ENCODE measurements around the gene SNIP1.
"Not testable (repeated sequence)": the region's sequence is repeated elsewhere in the genome, so short reads cannot be mapped to it uniquely, and the experiment has no call there.

SNIP1 gene, protein sequence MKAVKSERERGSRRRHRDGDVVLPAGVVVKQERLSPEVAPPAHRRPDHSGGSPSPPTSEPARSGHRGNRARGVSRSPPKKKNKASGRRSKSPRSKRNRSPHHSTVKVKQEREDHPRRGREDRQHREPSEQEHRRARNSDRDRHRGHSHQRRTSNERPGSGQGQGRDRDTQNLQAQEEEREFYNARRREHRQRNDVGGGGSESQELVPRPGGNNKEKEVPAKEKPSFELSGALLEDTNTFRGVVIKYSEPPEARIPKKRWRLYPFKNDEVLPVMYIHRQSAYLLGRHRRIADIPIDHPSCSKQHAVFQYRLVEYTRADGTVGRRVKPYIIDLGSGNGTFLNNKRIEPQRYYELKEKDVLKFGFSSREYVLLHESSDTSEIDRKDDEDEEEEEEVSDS

DNA sequence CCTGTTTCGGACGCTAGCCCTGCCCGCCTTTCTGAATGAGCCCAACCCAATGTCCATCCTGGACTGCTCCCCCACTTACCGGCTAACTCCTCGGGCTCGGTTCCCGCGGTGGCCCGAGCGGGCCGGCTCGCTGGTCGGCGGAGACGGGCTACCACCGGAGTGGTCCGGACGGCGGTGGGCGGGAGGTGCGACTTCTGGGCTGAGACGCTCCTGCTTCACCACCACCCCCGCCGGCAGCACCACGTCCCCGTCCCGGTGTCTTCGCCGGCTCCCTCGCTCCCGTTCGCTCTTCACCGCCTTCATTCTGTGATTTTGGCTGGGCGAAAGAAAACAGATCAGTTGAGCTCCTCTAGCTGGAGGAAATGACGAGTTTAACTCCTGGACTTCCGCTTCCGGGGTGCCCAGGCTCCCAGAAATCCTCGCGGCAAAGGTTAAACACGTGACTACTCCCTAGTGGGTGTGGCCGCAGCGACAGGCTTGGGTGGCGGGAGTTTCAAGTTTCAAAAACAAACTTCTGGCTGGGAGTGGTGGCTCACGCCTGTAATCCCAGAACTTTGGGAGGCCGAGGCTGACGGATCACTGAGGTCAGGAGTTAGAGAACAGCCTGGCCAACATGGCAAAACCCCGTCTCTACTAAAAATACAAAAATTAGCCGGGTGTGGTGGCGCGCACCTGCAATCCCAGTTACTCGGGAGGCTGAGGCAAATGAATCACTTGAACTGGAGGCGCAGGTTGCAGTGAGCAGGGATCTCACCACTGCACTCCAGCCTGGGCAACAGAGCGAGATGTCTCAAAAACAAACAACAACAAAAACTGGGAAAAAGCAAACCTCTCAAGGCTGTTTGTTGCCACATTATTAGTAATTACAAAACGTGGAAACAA lies at the start of gene SNIP1:
SNIP1 (minus strand) TSS at position 367 of the 882 bp plus-strand sequence; CDS start at position 303, 64 bp downstream.
- DNase-seq (ENCODE audit: low read depth in 1 of 2, low spot score in 1 of 2) = peak; percentile 73 to 91

DNA sequence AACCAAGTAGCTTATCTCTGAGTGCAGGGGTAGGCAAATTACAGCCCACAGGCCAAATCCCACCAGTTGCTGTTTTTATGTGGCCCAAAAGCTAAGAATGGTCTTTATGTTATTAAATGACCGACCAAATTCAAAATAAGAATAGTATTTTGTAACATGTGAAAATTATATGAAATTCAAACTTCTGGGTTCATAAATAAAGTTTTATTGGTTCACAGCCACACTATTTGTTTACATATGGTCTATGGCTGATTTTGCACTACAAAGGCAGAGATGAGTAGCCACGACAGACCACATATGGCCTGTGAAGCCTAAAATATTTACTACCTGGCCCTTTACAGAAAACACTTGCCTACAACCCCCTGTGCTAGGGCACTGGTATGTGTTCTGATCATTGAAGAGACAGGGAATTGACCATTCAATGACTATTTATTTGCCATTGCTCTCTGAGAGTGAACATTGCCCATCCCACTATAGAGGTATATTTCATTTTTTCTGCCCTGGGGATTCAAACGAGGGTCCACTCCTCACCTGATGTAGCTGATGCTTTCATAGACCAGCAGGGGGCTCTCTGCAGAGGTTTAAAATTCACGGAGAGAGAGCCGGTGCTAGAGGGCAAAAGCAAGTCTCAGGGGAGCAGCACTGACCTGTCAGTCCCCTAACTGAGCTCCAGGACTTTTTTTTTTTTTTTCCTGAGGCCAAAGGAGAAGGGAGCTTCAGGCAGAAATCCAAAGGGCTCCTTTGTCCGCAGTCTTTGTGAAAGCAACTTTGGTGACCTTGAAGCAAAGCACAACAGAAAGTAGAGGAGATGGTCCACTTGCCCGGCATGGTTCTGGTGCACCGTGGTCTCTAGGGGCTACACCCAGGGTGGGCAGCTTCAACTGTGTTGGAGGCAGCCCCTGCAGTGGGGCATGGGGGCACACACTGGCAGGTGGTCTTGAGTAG lies 48.9 kb upstream of the SNIP1 start:
- peak in 1 of 2 donors; percentile 24 for DNase-seq (ENCODE audit: low read depth in 1 of 2, low spot score in 1 of 2)

DNA sequence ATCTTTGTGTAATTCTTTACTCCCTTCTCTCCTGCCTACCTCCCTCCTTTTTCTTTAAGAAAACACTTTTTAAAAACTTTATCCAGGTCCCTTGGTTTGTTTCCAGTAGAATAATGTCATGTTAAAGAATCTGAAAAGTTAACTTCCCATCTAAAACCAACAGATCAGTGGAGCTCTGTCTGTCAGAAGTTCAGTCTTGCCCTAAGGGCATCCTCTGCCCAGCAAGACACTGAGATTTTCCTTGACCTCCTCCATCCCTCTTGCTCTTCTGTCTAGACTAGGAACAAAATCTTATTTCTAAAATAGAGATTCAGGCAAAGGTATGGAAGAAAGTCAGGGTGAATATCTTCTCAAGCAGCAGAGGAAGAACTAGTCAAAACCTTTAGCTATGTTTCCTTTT lies 47.3 kb upstream of the SNIP1 start:
- no peak for DNase-seq (ENCODE audit: low read depth in 1 of 2, low spot score in 1 of 2)

DNA sequence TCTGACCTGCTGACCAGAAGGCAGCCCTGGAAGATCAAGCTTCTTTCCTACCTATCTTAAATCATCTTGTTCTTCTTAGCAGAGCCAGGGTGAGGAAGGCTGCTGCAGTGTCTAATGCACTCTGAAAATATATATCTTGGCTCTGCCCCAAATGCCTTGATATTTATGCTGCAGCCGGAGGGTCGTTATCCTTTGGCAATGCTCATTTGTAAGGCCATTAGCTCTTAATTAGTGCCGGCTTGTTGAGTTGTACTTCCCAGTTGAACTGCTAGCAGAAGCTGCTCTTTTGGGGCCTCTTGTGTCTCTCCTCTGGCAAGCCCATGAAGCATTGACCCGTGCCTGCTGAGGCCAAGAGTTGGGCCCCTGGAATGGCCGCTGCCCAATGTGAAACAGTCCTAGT lies 45.8 kb upstream of the SNIP1 start:
- DNase-seq (ENCODE audit: low read depth in 1 of 2, low spot score in 1 of 2) = no peak

DNA sequence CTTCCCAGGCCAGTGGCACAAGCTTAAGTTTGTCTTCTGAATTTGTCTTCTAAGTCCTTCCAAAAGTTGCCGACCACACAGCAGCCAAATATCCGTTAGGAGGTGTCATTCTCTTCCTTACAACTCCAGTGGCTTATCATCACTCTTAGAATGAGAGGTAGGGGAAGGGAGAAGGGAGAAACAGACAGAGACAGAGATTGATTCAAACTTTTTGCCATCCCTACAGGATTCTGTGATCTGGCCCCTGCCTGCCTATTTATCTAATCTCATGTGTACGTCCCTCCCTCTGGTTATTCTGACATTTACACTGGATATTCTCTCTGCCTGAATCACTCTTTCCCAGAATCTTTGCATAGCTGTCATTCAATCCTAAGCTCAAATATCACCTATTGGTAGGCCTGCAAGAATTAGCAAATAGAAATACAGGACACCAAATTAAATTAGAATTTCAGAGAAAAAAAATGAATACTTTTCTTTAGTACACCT lies 42.1 kb upstream of the SNIP1 start:
- no peak for DNase-seq (ENCODE audit: low read depth in 1 of 2, low spot score in 1 of 2)

DNA sequence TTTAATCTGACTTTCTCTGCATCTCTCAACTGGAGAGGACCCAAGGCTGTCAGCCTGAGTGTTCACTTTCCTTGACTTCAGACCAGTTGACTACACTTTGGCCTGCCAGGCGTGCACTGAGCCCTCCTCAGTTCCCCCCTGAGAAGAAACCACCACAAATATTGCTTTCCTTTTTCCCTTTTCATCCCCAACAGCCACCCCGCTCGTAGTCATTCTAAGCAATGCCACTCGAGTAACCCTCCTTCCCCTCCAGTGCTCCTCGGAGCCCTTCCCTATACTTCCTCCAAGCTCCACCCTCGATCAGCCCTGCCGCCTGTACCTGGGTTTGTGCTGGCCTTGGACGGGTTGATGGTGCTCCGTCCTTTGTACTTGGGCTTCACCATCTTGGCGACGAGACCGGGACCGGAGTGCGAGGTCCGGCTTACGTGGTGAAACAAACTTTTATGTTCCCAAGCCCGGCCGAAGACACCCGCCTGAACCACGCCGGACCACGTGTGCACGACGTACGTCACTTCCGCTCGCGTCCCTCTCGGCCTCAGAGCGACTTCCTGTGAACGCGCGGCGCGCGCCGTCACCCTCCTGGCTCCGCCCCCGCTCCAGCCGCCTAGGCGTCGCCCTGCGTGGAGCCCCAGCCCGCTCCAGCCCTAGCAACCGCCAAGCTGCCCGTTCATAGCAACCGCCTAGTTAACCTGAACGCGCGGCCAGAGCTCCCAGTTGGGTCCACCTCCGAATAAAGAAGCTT lies 41.5 kb upstream of the SNIP1 start, which contains the start of gene GNL2:
GNL2 (minus strand) TSS at position 498 of the 742 bp plus-strand sequence; CDS start at position 383, 115 bp downstream.
- DNase-seq (ENCODE audit: low read depth in 1 of 2, low spot score in 1 of 2) = peak; percentile 90 to 91

DNA sequence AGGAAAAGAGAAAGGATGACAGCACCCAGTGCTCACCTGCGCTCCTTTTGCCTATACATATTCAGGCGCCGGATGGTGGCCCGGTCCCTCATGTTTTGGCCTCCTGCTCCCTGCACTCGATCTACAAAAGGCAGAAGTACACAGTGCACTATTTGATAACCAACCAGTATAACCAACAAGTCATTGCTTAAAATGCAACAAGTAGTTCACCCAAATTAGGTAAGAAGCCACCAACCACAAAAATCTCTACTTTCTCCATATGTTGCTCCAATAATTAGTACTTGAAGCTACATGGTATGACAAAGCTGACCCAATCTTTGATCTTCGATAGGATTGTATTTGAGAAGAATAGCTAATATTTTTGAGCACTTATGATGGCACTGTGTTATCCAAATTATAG lies 39.6 kb upstream of the SNIP1 start:
- no peak for DNase-seq (ENCODE audit: low read depth in 1 of 2, low spot score in 1 of 2)

DNA sequence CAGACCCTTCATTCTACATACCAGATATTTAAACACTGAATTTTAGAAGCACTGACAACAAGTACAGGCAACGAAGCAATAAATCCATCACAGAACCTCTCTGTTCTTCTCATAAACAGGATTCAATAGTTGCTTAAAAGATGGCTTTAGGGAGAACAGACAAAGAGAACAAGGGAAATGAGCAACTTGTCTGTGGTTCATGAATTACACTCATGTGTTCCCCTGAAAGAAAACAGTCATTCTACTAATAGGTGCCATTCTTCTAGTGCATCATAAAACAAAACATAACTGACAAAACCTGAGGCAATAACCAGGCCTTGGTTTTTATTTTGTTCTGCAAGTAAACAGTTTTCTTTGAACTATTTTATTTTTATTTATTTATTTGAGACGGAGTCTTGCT lies 34.8 kb upstream of the SNIP1 start:
- DNase-seq (ENCODE audit: low read depth in 1 of 2, low spot score in 1 of 2) = no peak

DNA sequence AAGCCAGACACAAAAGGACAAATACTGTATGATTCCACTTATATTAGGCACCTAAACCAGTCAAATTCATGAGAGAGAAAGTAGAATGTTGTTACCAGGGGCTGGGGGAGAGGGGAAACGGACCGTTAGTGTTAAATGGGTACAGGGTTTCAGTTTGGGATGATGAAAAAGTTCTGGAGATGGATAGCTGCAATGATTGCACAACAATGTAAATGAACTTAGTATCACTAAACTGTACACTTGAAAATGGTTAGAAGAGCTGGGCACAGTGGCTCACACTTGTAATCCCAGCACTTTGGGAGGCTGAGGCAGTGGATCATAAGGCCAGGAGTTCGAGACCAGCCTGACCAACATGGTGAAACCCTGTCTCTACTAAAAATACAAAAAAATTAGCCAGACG lies 30.5 kb upstream of the SNIP1 start:
- DNase-seq (ENCODE audit: low read depth in 1 of 2, low spot score in 1 of 2) = not testable (repeated sequence)

DNA sequence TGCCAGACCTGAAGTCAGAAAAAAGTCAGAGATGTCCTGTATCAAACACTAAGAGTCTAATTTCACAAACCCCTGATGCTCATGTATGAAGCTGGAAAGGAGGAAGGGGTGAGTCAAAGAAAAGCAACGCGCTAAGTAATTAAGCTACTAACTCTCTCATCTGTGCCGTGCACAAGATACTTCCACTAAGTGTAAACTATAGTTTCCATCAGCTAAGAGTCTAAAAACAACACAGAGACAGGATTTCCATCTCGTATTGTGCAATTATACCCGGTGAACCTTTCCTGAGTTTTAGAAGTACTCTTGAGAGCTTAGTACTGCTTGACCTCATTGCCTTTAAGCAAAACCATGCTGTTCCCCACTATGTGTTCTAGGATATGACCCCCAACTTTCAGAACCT lies 21.6 kb upstream of the SNIP1 start:
- no peak for DNase-seq (ENCODE audit: low read depth in 1 of 2, low spot score in 1 of 2)

DNA sequence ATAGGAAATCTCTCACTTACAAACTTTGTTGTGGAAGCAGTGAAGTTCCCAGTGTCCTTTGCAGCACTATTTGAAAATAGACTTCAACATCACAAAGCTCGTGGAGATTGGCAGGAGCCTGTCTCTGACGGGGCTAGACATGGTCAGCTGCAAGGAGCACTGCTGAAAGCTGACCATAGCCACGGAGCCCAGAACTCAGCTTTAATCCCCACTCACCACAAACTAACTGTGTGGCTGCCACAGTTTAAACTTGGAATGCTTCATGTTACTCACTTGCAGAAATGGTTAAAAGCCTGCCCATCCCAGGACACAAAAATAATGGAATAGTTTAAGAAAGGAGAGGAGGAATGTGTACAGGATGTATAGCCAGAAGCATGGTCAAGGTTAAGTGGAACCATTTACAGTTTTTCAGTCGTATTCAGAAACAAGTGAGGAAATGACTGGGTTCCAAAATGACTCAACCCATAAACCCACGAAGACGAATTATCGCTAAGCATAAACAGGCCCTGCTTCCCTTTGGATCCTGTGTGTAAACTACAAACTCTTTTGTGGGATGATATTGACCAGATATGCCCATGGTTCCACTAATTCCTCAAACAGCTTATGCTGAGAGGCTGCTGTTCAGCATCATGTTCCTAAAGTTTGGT lies 20.9 kb upstream of the SNIP1 start:
- no peak for DNase-seq (ENCODE audit: low read depth in 1 of 2, low spot score in 1 of 2)

DNA sequence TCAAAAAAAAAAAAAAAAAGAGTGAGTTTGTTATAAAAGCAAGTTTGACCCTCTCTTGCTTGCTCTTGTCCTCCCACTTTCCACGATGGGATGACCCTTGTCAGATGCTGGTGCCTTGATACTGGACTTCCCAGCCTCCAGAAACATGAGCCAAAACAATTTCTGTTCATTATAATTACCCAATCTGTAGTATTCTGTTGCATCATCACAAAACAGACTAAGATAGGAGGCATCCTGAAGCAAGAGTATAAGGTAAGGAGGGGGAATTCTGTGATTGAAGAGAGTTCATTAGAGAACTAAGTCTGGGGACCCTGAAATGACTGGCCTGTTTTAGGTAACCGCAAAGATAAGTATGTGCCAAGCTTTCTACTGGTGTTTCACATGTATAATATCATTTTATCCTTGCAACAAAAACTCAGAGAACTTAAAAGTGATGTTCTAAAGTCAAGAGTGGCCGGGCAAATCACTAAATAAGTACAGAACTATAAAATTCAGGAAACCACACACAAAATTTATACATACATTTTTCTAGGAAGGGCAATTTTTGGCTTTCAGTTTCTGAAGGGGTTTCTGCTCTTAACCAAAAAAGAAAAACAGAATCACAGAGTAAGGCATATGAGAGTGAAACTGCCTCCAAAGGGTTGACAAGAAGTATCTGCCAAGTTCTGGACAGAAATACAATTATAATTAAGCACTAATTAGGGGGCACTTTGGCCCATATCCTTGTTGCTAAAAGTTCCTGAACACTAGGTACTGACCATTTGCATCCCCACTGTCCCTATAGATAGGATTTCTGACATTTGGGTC lies 16.6 kb upstream of the SNIP1 start:
- no peak for DNase-seq (ENCODE audit: low read depth in 1 of 2, low spot score in 1 of 2)

DNA sequence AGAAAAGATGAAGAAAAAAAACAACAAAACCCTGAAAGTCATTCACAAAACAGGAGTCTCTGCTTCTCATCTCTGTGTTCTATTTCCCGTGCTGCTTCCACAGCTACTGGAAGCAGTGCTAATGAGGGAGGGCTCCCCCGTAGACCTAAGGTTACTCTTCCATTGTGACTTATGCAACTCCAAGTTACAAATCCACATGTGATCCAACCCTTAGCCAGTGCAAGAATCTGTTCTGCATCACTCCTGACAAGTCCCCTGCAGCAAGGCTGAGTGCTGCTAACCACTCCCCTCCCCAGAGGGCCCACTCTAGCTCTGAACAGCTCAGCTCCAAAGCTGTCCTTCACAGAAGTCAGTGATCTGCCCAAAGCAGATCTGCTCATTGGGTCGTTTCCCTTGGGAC lies 12.9 kb upstream of the SNIP1 start:
- no peak for DNase-seq (ENCODE audit: low read depth in 1 of 2, low spot score in 1 of 2)

DNA sequence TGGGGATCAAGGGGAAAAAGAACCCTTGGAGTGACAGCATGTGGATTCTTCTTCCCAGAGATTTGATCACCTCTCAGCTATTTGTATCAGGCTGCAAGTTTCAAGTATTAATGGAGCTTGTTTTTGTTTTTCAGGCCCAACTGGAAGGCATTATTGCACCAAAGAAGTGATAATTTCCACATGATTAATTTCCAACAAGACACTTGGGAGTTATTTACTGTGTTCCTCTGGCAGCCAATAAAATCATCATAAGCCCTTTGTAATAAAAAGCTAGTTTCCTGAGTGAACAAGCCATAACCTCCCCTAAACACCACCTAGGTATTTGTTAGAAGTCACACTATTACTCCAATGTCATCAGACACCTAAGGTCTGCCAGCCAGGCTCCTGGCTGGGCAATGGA lies 10.8 kb upstream of the SNIP1 start:
- DNase-seq (ENCODE audit: low read depth in 1 of 2, low spot score in 1 of 2) = no peak

DNA sequence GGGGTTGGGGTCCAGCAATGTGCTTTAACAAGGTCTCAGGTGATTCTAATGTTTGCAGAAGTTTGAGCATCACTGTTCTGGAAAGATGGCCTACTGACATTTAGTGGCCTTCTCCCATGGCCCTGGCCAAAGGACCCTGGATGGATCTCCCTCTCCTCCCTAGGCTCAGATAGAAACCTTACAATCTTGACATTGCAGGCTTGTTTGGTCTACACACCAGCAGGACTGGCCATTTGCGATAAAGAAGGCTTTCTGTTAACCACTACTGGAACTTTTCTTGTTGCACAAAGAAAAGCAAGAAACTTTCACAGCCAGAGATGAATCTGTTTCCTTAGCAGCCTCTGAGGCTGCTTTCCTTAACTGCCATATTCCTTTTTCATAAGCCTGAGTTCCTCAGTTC lies 8.9 kb upstream of the SNIP1 start:
- no peak for DNase-seq (ENCODE audit: low read depth in 1 of 2, low spot score in 1 of 2)

DNA sequence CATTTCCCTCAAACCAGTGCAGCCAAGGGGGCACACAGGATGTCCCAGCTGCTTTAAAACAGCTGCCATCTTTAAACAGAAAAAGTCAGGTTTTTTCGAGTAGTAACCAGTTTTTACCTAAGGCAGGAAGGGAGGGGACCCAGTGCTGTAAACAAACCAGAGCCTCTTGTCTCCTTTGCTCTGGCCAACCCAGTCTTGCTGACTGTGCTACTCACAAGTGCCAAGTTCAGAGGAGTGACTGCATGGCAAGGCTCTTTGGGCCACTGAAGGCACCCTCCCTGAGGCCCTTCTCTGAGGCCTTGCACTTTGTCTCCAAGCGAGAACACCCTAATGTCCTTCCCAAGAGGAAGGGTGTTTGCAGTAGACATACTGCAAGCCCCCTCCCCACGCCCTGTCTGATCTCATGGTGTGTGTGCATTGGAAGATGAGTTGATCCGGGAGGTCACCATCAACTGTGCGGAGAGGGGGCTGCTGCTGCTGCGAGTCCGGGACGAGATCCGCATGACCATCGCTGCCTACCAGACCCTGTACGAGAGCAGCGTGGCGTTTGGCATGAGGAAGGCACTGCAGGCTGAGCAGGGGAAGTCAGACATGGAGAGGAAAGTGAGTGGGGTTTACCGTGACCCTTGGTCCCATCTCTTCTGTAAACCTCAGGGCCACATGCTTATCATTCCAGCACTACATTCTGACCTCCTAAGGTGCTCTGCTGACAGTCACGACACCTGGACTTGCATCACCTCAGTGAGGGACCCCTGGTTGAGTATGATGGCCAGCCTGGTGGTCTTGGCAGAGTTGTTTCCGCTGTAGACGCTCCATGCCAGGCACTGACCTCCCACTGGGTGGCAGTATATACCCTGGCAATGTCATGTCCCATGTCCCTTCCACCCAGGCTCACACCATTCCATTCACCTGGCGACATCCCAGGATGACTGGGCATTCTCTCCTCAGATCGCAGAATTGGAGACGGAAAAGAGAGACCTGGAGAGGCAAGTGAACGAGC lies 7.3 kb upstream of the SNIP1 start:
- DNase-seq (ENCODE audit: low read depth in 1 of 2, low spot score in 1 of 2) = peak in 1 of 2 donors; percentile 9

DNA sequence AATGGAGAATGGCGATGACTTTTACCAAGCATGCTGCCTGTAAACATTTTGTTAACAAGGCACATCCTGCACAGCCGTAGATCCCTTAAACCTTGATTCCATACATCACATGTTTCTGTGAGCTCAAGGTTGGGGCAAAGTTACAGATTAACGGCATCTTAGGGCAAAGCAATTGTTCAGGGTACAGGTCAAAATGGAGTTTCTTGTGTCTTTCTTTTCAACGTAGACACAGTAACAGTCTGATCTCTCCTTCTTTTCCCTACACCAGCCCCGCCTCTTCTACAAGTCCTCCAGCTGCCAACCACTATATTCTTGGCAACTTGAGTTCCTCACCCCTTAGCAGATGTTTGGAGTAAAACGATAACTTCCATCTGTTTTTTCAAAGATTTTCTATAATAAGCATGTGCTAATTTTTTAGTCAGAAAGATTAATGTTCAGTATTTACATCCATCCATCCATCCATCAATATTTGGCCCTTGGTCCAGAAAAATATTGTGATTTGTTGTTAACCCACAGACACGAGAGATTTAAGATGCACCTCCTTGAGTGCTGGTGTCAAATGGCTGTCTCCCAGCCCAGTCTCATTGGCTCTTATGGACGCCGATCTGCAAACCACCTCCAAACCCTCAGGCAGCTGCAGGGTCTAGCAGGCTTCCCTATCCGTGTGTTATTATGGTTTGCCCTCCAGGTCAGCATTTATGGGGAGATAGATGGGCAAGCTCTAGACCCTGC lies 6.5 kb upstream of the SNIP1 start:
- no peak for DNase-seq (ENCODE audit: low read depth in 1 of 2, low spot score in 1 of 2)

All from activated CD4-positive, alpha-beta T cell treated with anti-CD3 and anti-CD28 coated beads, Interleukin-2, amount 50 U/mL, for 24 hours (primary cell).